Spleen (tissue), 11 donors: ENCODE results near the gene CLIP2. TPM values are rescaled to one million over a fixed set of nuclear protein-coding genes. Genes with fewer than 3 reads are reported as not detected.

Experiments
- DNase-seq: peaks from one replicate; pipeline ENCODE4 v3.0.0-alpha.2; 2020
- H3K27ac ChIP-seq, 8 donors: fragments of 200-600 bp; sonication (generic) in 7 of 8; 1 replicate in 4 of 8; 2 replicates in 4 of 8; pipeline versions ENCODE4 v1.5.0 to v1.8.0; 2016 to 2021; ENCODE audit warnings: inconsistent platforms in 4 of 8, mild to moderate bottlenecking in 4 of 8, moderate library complexity in 1 of 8
- H3K27me3 ChIP-seq, 7 donors: fragments of 200-600 bp; sonication (generic) in 6 of 7; replicated peaks in 1 of 7; 1 replicate in 4 of 7; 2 replicates in 3 of 7; pipeline versions ENCODE4 v1.5.0 to v1.8.0; 2016 to 2021; ENCODE audit warnings: inconsistent platforms in 3 of 7, mild to moderate bottlenecking in 1 of 7
- H3K36me3 ChIP-seq, 6 donors: fragments of 200-600 bp; sonication (generic) in 5 of 6; 1 replicate in 4 of 6; 2 replicates in 2 of 6; pipeline versions ENCODE4 v1.5.0 to v1.8.0; 2016 to 2021; ENCODE audit warnings: inconsistent platforms in 2 of 6
- H3K4me1 ChIP-seq, 6 donors: fragments of 200-600 bp; sonication (generic) in 5 of 6; 1 replicate in 3 of 6; 2 replicates in 3 of 6; pipeline versions ENCODE4 v1.5.0 to v1.8.0; 2016 to 2021; ENCODE audit warnings: inconsistent platforms in 3 of 6
- H3K4me3 ChIP-seq, 8 donors: fragments of 200-600 bp; sonication (generic) in 7 of 8; 1 replicate in 4 of 8; 2 replicates in 4 of 8; pipeline versions ENCODE4 v1.5.0 to v1.8.0; 2016 to 2021; ENCODE audit warnings: inconsistent platforms in 4 of 8, mild to moderate bottlenecking in 4 of 8, moderate library complexity in 2 of 8
- H3K9me3 ChIP-seq, 8 donors: fragments of 200-600 bp; sonication (generic) in 7 of 8; 1 replicate in 4 of 8; 2 replicates in 4 of 8; pipeline versions ENCODE4 v1.5.0 to v1.8.0; 2016 to 2021; ENCODE audit warnings: inconsistent platforms in 4 of 8
- CTCF ChIP-seq, 11 experiments: fragments of 200-600 bp in 7 of 11; fragments of 450-650 bp in 4 of 11; sonication (generic) in 4 of 11; IDR thresholded peaks in 8 of 11; conservative IDR thresholded peaks in 3 of 11; 1 replicate in 7 of 11; 2 replicates in 4 of 11; pipeline versions ENCODE4 v1.4.0 to v1.8.0; 2016 to 2021; ENCODE audit warnings: antibody characterized with exemption in 11 of 11, inconsistent platforms in 4 of 11, mild to moderate bottlenecking in 1 of 11
- POLR2A ChIP-seq, 3 donors: fragments of 450-650 bp; IDR thresholded peaks; one replicate each; pipeline ENCODE4 v1.5.1; 2017; ENCODE audit warnings: antibody characterized with exemption in 3 of 3, mild to moderate bottlenecking in 1 of 3
- POLR2AphosphoS5 ChIP-seq, 3 donors: sonication (generic); formaldehyde crosslinking; IDR thresholded peaks; one replicate each; pipeline ENCODE4 v1.5.1; 2017; ENCODE audit warnings: antibody characterized with exemption in 3 of 3
- WGBS, 5 donors: extraction: QIAGEN DNeasy Blood & Tissue Kit in 3 of 5; methylation state at CpG; one replicate each; pipeline versions ENCODE4 v1.1.5 to v1.1.7; 2013 to 2018; 5-methylcytosine and 5-hydroxymethylcytosine counted together
- intact Hi-C: fragments of 100-400 bp; cut with DNase I; formaldehyde crosslinking; loops from one replicate; pipeline ENCODE4 v1.15.0; 2023; ENCODE audit warnings: low total_unique reads
- polyA plus RNA-seq, 3 donors: library from polyadenylated mRNA; stranded (reverse); fragments of 200-250 nt; gene quantifications; one replicate each; pipeline ENCODE4 v1.2.1, GENCODE V29; 2013
- total RNA-seq, 7 donors: library from RNA; depleted of rRNA in 3 of 7; stranded (reverse); fragments of >200 nt in 3 of 7; fragmentation: NEBNext Ultra II Directional in 4 of 7; extraction: Animal tissue kit (Norgen Biotek cat#: 25700) in 4 of 7; gene quantifications; one replicate each; pipeline versions ENCODE4 v1.1.0 to v1.2.1, GENCODE V29; 2016 to 2021
- donor health status: healthy with polysubstance abuse.
- donor health status: DM: no; HTN: no; CAD: no; lungs with moderate emphysema.
- donor health status: DM: no; HTN: no; CAD: no.
- donor health status: Bipolar disorder and iron deficiency.
- donor health status: healthy.
- donor health status: DM: no; HTN: no; CAD: no.
- donor health status: DM: yes; HTN: yes; CAD: no.

Gene CLIP2
- total and polyA plus RNA-seq, 10 donors: 2.7 to 18.6 (median 16.9) TPM

- Histone ChIP-seq H3K27ac (no peak overlapping the region), H3K4me1 (no peaks in the 10 kb centered on the region), H3K9me3 (no peaks in the 10 kb centered on the region), H3K27me3 (no peaks in the 10 kb centered on the region), H3K4me3 (no peak overlapping the region), H3K36me3 (peaks cover 0 to 55% (median 13%) of the 10 kb centered on the region in 6 donors)
- no peak for DNase-seq
- intact Hi-C loops: loop anchor here (5.0 to 10.0 kb wide), 2 partner anchors 337 to 540 kb away; partner anchors contain the start of gene TMEM270
- WGBS, 5 donors: 75 to 95% (median 86%) methylated on average over 6 to 8 of the region's 8 CpGs
- TF ChIP-seq CTCF (IDR thresholded peaks at IDR 0.05 in 8 of 11, conservative IDR thresholded peaks at IDR 0.05 in 3 of 11): no peak
- TF ChIP-seq POLR2A (IDR thresholded peaks at IDR 0.05): no peak
- no peak for TF ChIP-seq POLR2AphosphoS5 (IDR thresholded peaks at IDR 0.05)
Observed at GRCh38 chr7:74404388-74404700, 115.1 kb downstream of the CLIP2 start.

GRCh38 chr7:74404741-74405140 is 115.5 kb downstream of the CLIP2 start:
- Histone ChIP-seq H3K4me3 (no peak overlapping the region), H3K9me3 (no peaks in the 10 kb centered on the region), H3K4me1 (no peaks in the 10 kb centered on the region), H3K36me3 (peaks cover 0 to 53% (median 13%) of the 10 kb centered on the region in 6 donors), H3K27me3 (no peaks in the 10 kb centered on the region), H3K27ac (no peak overlapping the region)
- intact Hi-C loops: loop anchor here (5.0 to 10.0 kb wide), 2 partner anchors 337 to 540 kb away; partner anchors contain the start of gene TMEM270
- 80 to 93% (median 86%) methylated on average over 6 to 15 of the region's 15 CpGs for WGBS, 5 donors
- TF ChIP-seq POLR2A (IDR thresholded peaks at IDR 0.05) (no peak), CTCF (IDR thresholded peaks at IDR 0.05 in 8 of 11, conservative IDR thresholded peaks at IDR 0.05 in 3 of 11) (no peak), POLR2AphosphoS5 (IDR thresholded peaks at IDR 0.05) (no peak)
- no peak for DNase-seq

- H3K4me1 ChIP-seq: no peaks in the 10 kb centered on the region
- intact Hi-C loops: loop anchor here (10.0 kb wide), 1 partner anchor 541 kb away; the partner anchor contains the start of gene TMEM270
- DNase-seq: no peak
- no peak overlapping the region for H3K27ac ChIP-seq
- TF ChIP-seq CTCF (IDR thresholded peaks at IDR 0.05 in 8 of 11, conservative IDR thresholded peaks at IDR 0.05 in 3 of 11): peak in 1 of 11 experiments; percentile 22
- no peak for TF ChIP-seq POLR2AphosphoS5 (IDR thresholded peaks at IDR 0.05)
- no peak for TF ChIP-seq POLR2A (IDR thresholded peaks at IDR 0.05)
- peaks cover 0 to 47% (median 10%) of the 10 kb centered on the region in 6 donors for H3K36me3 ChIP-seq
- H3K4me3 ChIP-seq: no peak overlapping the region
- no peaks in the 10 kb centered on the region for H3K27me3 ChIP-seq
- no peaks in the 10 kb centered on the region for H3K9me3 ChIP-seq
- WGBS, 5 donors: 85 to 91% (median 88%) methylated on average over 24 to 31 of the region's 31 CpGs
Observed at GRCh38 chr7:74405191-74405898, 116.1 kb downstream of the CLIP2 start.

GRCh38 chr7:74405899-74406512 is 116.8 kb downstream of the CLIP2 start:
- Histone ChIP-seq H3K4me1 (no peaks in the 10 kb centered on the region), H3K36me3 (peaks cover 0 to 41% (median 8%) of the 10 kb centered on the region in 6 donors), H3K27me3 (no peaks in the 10 kb centered on the region), H3K9me3 (no peaks in the 10 kb centered on the region), H3K4me3 (no peak overlapping the region), H3K27ac (no peak overlapping the region)
- 84 to 92% (median 88%) methylated on average over 20 of the region's 20 CpGs for WGBS, 5 donors
- intact Hi-C loops: loop anchor here (10.0 kb wide), 1 partner anchor 541 kb away; the partner anchor contains the start of gene TMEM270
- no peak for DNase-seq
- no peak for TF ChIP-seq POLR2AphosphoS5 (IDR thresholded peaks at IDR 0.05)
